ENCODE results near the gene RAVER1.
"Not testable (repeated sequence)": the region's sequence is repeated elsewhere in the genome, so short reads cannot be mapped to it uniquely, and the experiment has no call there.

The RAVER1 gene

GRCh38 chr19:10332965-10333757 lies at the start of gene RAVER1:
Gene RAVER1 (minus strand): TSS chr19:10333529. CDS start chr19:10333507, 22 bp downstream.
- DNase-seq (ENCODE audit: low read depth in 2 of 2) = peak; percentile 97 to 99

- DNase-seq (ENCODE audit: low read depth in 2 of 2) = not testable (repeated sequence)
Observed at GRCh38 chr19:10383223-10383499, 49.8 kb upstream of the RAVER1 start.

- DNase-seq (ENCODE audit: low read depth in 2 of 2) = peak; percentile 95 to 98
Observed at GRCh38 chr19:10380313-10381102, 47.2 kb upstream of the RAVER1 start, which contains the start of gene TYK2. Gene TYK2 (minus strand): TSS chr19:10380572. CDS start chr19:10378406, 2,166 bp downstream.

- no peak for DNase-seq (ENCODE audit: low read depth in 2 of 2)
Observed at GRCh38 chr19:10379880-10380312, 46.6 kb upstream of the RAVER1 start.

- no peak for DNase-seq (ENCODE audit: low read depth in 2 of 2)
Observed at GRCh38 chr19:10378124-10378523, 44.8 kb upstream of the RAVER1 start.

- DNase-seq (ENCODE audit: low read depth in 2 of 2) = not testable (repeated sequence)
Observed at GRCh38 chr19:10377140-10377640, 43.9 kb upstream of the RAVER1 start.

GRCh38 chr19:10374931-10375330 lies 41.6 kb upstream of the RAVER1 start:
- no peak for DNase-seq (ENCODE audit: low read depth in 2 of 2)

- no peak for DNase-seq (ENCODE audit: low read depth in 2 of 2)
Observed at GRCh38 chr19:10372690-10373089, 39.4 kb upstream of the RAVER1 start.

GRCh38 chr19:10368101-10368803 lies 34.9 kb upstream of the RAVER1 start:
- no peak for DNase-seq (ENCODE audit: low read depth in 2 of 2)

GRCh38 chr19:10366950-10367512 lies 33.7 kb upstream of the RAVER1 start:
- DNase-seq (ENCODE audit: low read depth in 2 of 2) = not testable (repeated sequence)

- DNase-seq (ENCODE audit: low read depth in 2 of 2) = no peak
Observed at GRCh38 chr19:10365518-10365917, 32.2 kb upstream of the RAVER1 start.

- DNase-seq (ENCODE audit: low read depth in 2 of 2) = no peak
Observed at GRCh38 chr19:10364644-10365043, 31.3 kb upstream of the RAVER1 start.

GRCh38 chr19:10363789-10364281 lies 30.5 kb upstream of the RAVER1 start:
- no peak for DNase-seq (ENCODE audit: low read depth in 2 of 2)

- no peak for DNase-seq (ENCODE audit: low read depth in 2 of 2)
Observed at GRCh38 chr19:10362259-10362658, 28.9 kb upstream of the RAVER1 start.

GRCh38 chr19:10361569-10362011 lies 28.3 kb upstream of the RAVER1 start:
- no peak for DNase-seq (ENCODE audit: low read depth in 2 of 2)

- no peak for DNase-seq (ENCODE audit: low read depth in 2 of 2)
Observed at GRCh38 chr19:10356431-10356830, 23.1 kb upstream of the RAVER1 start.

GRCh38 chr19:10353793-10354391 lies 20.6 kb upstream of the RAVER1 start:
- DNase-seq (ENCODE audit: low read depth in 2 of 2) = peak; percentile 35 to 46

- no peak for DNase-seq (ENCODE audit: low read depth in 2 of 2)
Observed at GRCh38 chr19:10352764-10353671, 19.7 kb upstream of the RAVER1 start.

- DNase-seq (ENCODE audit: low read depth in 2 of 2) = no peak
Observed at GRCh38 chr19:10346509-10346908, 13.2 kb upstream of the RAVER1 start.

GRCh38 chr19:10344780-10345179 lies 11.5 kb upstream of the RAVER1 start:
- DNase-seq (ENCODE audit: low read depth in 2 of 2) = no peak

All from activated CD4-positive, alpha-beta T cell treated with anti-CD3 and anti-CD28 coated beads for 24 hours (primary cell).